Choroid plexus epithelial cell (primary cell): ENCODE data around the gene TMPRSS5.

ENCODE experiments used
- DNase-seq: peaks from one replicate; pipeline ENCODE4 v3.0.0-alpha.2; 2010; ENCODE audit warnings: low read depth
- H3K4me3 ChIP-seq: 2 replicates; pipeline ENCODE4 v1.5.1; 2011; ENCODE audit warnings: low read depth, mild to moderate bottlenecking, control low read depth, low read length, moderate library complexity
- TF ChIP-seq, protein P1 (sequence below): conservative IDR thresholded peaks from 2 replicates; pipeline ENCODE4 v1.5.1; 2011; ENCODE audit warnings: low read depth, mild to moderate bottlenecking, control low read depth, inconsistent platforms, low read length, moderate library complexity

The TMPRSS5 gene

DNA sequence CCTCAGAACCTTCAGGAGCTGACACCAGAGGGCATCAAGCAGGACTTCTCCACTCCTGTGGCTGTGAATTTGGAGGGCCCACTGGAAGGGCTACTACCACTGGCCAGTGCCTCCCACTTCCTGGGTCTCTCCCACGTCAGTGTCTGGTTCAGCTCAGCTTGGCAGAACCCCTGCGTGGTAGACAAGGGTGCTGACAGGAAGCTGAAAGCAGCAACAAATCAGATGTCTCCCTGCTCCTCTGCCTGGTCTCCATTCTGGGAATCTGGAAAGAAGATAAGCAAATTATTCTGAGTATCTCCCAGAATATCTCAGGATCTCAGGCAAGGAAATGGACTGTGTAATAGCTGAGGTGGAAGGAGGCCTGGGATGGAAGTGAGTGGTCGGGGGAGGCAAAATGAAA is 61.5 kb downstream of the TMPRSS5 start:
- DNase-seq: no peak
- H3K4me3 ChIP-seq: no peak overlapping the region

DNA sequence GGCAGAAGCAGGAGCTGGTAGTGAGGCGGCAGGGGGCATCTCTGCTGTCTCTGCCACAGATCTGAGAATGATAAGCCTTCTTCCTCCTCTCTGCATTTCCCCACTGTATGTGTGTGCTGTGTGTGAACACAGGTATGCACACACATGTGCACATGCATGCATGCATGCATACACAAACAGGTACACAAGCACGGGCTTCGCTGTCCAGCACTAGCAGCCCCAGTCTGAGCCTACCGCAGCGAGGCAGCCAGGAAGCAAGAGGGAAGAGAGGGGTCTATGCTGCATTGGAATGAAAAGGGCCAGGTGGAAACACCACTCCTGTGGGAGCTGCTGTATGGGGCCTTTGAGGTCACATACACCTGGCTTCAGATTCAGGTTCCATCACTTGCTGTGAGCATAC is 62.4 kb downstream of the TMPRSS5 start:
- no peak for DNase-seq
- H3K4me3 ChIP-seq: no peak overlapping the region
- TF ChIP-seq, protein P1, sequence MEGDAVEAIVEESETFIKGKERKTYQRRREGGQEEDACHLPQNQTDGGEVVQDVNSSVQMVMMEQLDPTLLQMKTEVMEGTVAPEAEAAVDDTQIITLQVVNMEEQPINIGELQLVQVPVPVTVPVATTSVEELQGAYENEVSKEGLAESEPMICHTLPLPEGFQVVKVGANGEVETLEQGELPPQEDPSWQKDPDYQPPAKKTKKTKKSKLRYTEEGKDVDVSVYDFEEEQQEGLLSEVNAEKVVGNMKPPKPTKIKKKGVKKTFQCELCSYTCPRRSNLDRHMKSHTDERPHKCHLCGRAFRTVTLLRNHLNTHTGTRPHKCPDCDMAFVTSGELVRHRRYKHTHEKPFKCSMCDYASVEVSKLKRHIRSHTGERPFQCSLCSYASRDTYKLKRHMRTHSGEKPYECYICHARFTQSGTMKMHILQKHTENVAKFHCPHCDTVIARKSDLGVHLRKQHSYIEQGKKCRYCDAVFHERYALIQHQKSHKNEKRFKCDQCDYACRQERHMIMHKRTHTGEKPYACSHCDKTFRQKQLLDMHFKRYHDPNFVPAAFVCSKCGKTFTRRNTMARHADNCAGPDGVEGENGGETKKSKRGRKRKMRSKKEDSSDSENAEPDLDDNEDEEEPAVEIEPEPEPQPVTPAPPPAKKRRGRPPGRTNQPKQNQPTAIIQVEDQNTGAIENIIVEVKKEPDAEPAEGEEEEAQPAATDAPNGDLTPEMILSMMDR: no peak

More for the DNA sequence above, 61.5 kb downstream of the TMPRSS5 start:
- TF ChIP-seq, protein P1: no peak

DNA sequence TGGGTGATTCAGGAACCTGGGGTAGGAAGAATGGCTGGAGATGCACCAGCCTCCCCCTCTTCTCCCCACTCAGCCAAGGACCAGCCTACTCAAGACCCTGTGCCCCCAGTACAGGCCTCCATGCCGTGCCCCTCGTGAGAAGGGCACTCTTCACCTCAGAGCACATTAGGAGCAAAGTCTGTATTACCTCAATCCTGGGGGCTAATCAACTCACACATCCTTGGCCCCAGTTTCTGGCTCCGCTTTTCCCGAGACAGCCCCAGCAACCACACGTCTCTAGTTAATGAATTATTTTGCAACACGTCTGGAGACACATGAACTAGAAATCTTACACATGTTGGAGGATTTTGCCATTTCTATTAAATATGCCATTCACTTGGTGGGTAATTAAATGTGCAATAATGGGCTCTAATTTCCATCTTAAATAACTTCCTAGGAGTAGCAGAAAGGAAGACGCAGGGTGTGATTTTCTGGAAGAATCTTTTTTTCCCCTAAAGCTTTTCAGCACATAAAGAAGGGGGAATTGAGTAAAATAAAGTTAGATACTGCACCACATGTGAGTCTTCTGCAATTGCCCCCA is 63.0 kb downstream of the TMPRSS5 start:
- no peak for DNase-seq
- TF ChIP-seq, protein P1: no peak
- no peak overlapping the region for H3K4me3 ChIP-seq

DNA sequence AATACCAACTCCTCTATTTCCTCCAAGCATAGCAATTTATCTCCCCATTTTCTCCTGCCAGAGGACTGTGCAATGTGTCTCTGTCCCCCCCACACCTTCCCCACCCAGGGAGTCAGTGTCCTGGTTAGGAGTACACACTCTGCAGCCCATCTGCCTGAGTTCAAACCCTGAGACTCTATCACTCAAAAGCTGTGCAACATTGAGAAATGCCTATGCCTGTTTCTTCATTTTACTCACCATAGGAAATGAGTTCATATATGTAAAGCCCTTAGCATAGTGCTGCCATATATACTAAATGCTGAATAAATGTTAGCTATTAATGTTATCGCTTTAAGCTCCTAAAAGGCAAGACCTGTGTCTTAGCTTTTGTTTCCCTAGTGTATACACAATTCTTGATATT is 64.0 kb downstream of the TMPRSS5 start:
- TF ChIP-seq, protein P1: no peak
- DNase-seq: no peak
- no peak overlapping the region for H3K4me3 ChIP-seq

DNA sequence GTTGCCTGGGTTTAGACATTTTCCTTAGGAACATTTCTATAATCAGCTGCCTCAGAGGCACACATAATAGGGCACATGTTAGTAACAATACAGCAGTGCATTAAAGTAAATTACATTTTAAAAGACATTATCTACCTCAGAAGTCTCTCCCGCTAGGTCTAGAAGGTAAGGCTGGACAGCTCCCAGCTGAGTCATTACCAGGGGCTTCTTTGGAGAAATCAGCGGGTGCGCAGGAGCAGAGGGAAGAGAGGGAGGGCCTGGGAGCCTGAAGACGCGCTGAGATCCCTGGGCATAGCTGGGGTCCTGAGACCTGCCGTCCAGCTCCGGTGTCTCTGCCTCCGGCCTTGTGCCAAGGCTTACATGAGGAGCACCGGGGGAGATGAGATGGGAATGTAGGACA is 67.7 kb downstream of the TMPRSS5 start:
- TF ChIP-seq, protein P1: no peak
- DNase-seq: no peak

DNA sequence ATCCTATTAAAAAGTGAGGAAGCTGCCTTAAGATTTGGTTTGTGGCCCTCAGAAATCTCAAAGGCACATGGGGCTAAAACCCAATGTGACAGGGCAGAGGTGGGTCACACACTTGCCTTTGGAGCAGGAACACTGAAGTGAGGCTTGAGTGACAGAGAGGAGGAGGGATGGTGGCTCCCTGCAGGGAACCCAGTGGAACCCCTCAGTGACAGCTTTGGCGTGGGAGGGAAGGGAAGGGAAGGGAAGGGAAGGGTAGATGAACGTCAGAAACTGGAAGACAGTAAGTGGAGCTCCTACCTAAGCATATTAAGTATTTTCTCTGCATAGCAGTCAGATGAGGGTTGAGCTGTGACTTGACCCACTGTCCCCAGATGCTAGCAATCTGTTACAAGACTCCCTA is 68.5 kb downstream of the TMPRSS5 start:
- H3K4me3 ChIP-seq: no peak overlapping the region
- DNase-seq: no peak
- TF ChIP-seq, protein P1: no peak

More for the DNA sequence above, 67.7 kb downstream of the TMPRSS5 start:
- no peak overlapping the region for H3K4me3 ChIP-seq
